Measurements from ENCODE around the gene RNF157.

RNF157 gene

DNA sequence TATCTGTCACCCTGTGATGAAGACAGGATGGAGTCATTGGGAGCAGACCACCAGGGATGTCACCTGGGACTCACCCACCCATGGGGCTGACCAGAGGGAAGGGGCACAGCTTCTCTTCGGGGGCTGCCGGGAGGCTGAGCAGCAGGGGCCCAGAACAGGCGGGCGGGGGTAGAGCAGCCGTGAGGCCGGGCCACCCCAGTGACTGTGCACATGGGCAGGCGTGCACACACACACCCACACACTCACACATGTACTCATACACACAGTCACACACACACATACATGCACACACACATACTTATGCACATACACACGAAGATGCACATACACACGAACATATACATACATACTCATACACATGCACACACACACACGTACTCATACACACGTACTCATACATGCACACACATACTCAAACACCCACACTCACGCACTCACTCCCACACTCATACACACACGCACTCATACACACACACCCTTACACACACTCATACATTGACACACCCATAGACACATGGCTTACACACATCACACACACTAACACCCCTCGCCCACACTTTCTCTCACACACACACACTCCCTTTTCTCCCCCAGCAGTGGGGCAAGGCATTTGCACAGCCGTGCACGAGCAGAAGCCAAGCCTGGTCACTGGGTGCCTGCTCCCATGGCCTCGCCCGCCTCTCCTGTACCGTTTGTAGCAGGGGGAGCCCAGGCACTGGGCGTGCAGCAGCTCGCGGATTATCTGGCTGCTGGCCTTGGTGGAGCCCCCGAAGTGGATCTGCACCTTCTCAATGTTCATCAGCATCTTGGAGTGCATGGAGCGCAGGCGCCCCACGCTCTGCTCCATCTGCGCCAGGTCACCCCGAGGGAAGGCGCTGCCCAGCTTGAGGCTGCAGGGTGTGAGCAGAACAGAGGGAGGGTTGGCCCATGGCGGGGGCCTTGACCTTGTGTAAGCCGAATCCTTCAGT is 37.3 kb upstream of the RNF157 start:
- H3K27ac ChIP-seq (ENCODE audit: low read length), result no peak overlapping the region
- TF ChIP-seq EZH2 (optimal IDR thresholded peaks at IDR 0.05; ENCODE audit: low read depth, low read length), result no peak
- TF ChIP-seq EZH2phosphoT487 (IDR thresholded peaks at IDR 0.05; ENCODE audit: low read length), result no peak
- TF ChIP-seq, protein P1, sequence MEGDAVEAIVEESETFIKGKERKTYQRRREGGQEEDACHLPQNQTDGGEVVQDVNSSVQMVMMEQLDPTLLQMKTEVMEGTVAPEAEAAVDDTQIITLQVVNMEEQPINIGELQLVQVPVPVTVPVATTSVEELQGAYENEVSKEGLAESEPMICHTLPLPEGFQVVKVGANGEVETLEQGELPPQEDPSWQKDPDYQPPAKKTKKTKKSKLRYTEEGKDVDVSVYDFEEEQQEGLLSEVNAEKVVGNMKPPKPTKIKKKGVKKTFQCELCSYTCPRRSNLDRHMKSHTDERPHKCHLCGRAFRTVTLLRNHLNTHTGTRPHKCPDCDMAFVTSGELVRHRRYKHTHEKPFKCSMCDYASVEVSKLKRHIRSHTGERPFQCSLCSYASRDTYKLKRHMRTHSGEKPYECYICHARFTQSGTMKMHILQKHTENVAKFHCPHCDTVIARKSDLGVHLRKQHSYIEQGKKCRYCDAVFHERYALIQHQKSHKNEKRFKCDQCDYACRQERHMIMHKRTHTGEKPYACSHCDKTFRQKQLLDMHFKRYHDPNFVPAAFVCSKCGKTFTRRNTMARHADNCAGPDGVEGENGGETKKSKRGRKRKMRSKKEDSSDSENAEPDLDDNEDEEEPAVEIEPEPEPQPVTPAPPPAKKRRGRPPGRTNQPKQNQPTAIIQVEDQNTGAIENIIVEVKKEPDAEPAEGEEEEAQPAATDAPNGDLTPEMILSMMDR (IDR thresholded peaks at IDR 0.05; ENCODE audit: low read length), result no peak
- H3K4me2 ChIP-seq (ENCODE audit: low read depth, low read length), result no peak overlapping the region
- no peaks in the 10 kb centered on the region for H3K9me2 ChIP-seq (replicated peaks; ENCODE audit: insufficient read depth, low read length)
- no peaks in the 10 kb centered on the region for H4K20me1 ChIP-seq (ENCODE audit: insufficient read depth, low read length)
- no peaks in the 10 kb centered on the region for H3K4me1 ChIP-seq (ENCODE audit: low read length)
- no peak overlapping the region for H3K4me3 ChIP-seq (ENCODE audit: low read length)
- no peak overlapping the region for H3K9ac ChIP-seq (ENCODE audit: low read length)
- no peak overlapping the region for H2AFZ ChIP-seq (ENCODE audit: low read length)
- DNase-seq, result no peak
- peaks cover 18% of the 10 kb centered on the region for H3F3A ChIP-seq (ENCODE audit: insufficient read depth, low read length)
- no peaks in the 10 kb centered on the region for H3K9me3 ChIP-seq (replicated peaks; ENCODE audit: insufficient read depth, low read length)
- no peaks in the 10 kb centered on the region for H3K27me3 ChIP-seq (replicated peaks; ENCODE audit: insufficient read depth, low read length)
- H3K79me2 ChIP-seq (ENCODE audit: low read length), result no peaks in the 10 kb centered on the region
- no peaks in the 10 kb centered on the region for H3K36me3 ChIP-seq (replicated peaks; ENCODE audit: insufficient read depth, low read length)

DNA sequence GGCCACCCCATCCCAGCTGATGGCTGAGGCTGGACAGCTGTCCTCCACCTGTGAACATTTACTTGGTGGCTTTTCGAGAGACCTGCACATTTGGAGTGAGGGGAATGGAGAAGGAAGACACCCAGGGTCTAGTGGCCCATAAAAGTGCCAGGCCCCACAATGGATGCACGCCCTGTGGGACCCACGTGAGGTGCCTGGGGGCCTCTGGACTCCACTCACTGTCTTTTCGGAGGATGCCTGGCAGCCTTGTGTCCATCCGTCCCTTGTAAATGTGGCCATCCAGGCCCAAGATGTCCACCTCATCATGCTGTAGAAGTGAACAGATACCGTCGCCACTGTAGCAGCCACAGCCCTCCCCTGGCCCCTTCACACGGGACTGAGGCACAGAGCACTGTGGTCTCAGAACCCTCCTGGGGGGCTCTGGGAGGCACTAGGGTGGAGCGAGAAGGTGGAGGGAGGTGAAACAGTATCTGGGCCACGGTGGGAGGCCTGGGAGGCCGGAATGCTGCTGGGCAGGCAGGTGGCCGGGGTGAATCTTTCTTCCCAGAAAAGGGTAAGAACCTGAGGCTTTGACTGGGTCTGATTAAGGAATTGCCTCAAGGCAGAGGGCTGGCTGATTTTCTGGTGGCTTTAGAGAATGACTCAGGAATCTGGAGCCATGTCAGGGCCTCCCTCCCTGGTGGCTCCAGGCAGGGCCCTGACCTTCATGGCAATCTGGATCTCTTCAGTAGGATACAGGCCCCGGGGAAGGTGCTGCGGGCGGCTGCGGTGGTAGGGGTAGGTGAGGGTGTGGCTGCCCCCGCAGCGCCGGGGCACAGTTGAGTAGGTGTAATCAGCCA is 36.4 kb upstream of the RNF157 start:
- Histone ChIP-seq H3K79me2 (ENCODE audit: low read length) (no peaks in the 10 kb centered on the region), H4K20me1 (ENCODE audit: insufficient read depth, low read length) (no peaks in the 10 kb centered on the region), H3K4me1 (ENCODE audit: low read length) (0 out of 2 replicates have a peak, but pooled peaks cover 3% of the 10 kb centered on the region), H3K27me3 (replicated peaks; ENCODE audit: insufficient read depth, low read length) (no peaks in the 10 kb centered on the region), H3K9ac (ENCODE audit: low read length) (no peak overlapping the region), H3K27ac (ENCODE audit: low read length) (no peak overlapping the region), H2AFZ (ENCODE audit: low read length) (no peak overlapping the region), H3K4me2 (ENCODE audit: low read depth, low read length) (no peak overlapping the region), H3K4me3 (ENCODE audit: low read length) (no peak overlapping the region), H3K36me3 (replicated peaks; ENCODE audit: insufficient read depth, low read length) (no peaks in the 10 kb centered on the region), H3F3A (ENCODE audit: insufficient read depth, low read length) (peaks cover 27% of the 10 kb centered on the region), H3K9me3 (replicated peaks; ENCODE audit: insufficient read depth, low read length) (no peaks in the 10 kb centered on the region), H3K9me2 (replicated peaks; ENCODE audit: insufficient read depth, low read length) (no peaks in the 10 kb centered on the region)
- no peak for DNase-seq
- TF ChIP-seq EZH2phosphoT487 (IDR thresholded peaks at IDR 0.05; ENCODE audit: low read length) (no peak), EZH2 (optimal IDR thresholded peaks at IDR 0.05; ENCODE audit: low read depth, low read length) (no peak)
- TF ChIP-seq, protein P1 (IDR thresholded peaks at IDR 0.05; ENCODE audit: low read length), result no peak

GRCh38 chr17:76276069-76276431 is 35.8 kb upstream of the RNF157 start:
- Histone ChIP-seq H3K27me3 (replicated peaks; ENCODE audit: insufficient read depth, low read length) (no peaks in the 10 kb centered on the region), H3K4me2 (ENCODE audit: low read depth, low read length) (no peak overlapping the region), H3F3A (ENCODE audit: insufficient read depth, low read length) (peaks cover 34% of the 10 kb centered on the region), H3K9ac (ENCODE audit: low read length) (no peak overlapping the region), H4K20me1 (ENCODE audit: insufficient read depth, low read length) (no peaks in the 10 kb centered on the region), H3K79me2 (ENCODE audit: low read length) (no peaks in the 10 kb centered on the region; the same call in 1 of the 2 replicates), H3K36me3 (replicated peaks; ENCODE audit: insufficient read depth, low read length) (no peaks in the 10 kb centered on the region), H2AFZ (ENCODE audit: low read length) (no peak overlapping the region), H3K9me2 (replicated peaks; ENCODE audit: insufficient read depth, low read length) (no peaks in the 10 kb centered on the region), H3K27ac (ENCODE audit: low read length) (no peak overlapping the region), H3K9me3 (replicated peaks; ENCODE audit: insufficient read depth, low read length) (no peaks in the 10 kb centered on the region), H3K4me1 (ENCODE audit: low read length) (0 out of 2 replicates have a peak, but pooled peaks cover 4% of the 10 kb centered on the region), H3K4me3 (ENCODE audit: low read length) (no peak overlapping the region)
- TF ChIP-seq EZH2 (optimal IDR thresholded peaks at IDR 0.05; ENCODE audit: low read depth, low read length) (no peak), EZH2phosphoT487 (IDR thresholded peaks at IDR 0.05; ENCODE audit: low read length) (no peak)
- TF ChIP-seq, protein P1 (IDR thresholded peaks at IDR 0.05; ENCODE audit: low read length), result no peak
- no peak for DNase-seq

All from MM.1S (cell line).